ENCODE data around the gene POLR1G. TPM values are rescaled to one million over a fixed set of nuclear protein-coding genes. Genes with fewer than 3 reads are reported as not detected.

The POLR1G gene
- total RNA-seq, 2 donors from 2014 or later: 13.2 to 16.0 TPM

GRCh38 chr19:45437328-45437727 is 30.9 kb downstream of the POLR1G start:
- 88 to 93% methylated on average over 3 of the region's 3 CpGs for WGBS, 2 experiments (ENCODE audit: insufficient coverage in 1 of 2, insufficient read length in 1 of 2)
- no peak overlapping the region for H3K27ac ChIP-seq (ENCODE audit: low read depth, low read length)
- H3K9ac ChIP-seq (ENCODE audit: extremely low read depth, low read length, poor library complexity, severe bottlenecking): no peak overlapping the region
- Mint-ChIP-seq H3K4me3 (no peak overlapping the region), H3K36me3 (ENCODE audit: low read depth) (no peaks in the 10 kb centered on the region), H3K9me3 (no peaks in the 10 kb centered on the region), H3K27ac (no peak overlapping the region), H3K27me3 (ENCODE audit: insufficient read depth) (peaks cover 8% of the 10 kb centered on the region), H3K4me1 (peaks cover 3% of the 10 kb centered on the region)
- no peaks in the 10 kb centered on the region for H3K4me1 ChIP-seq (ENCODE audit: control insufficient read depth, insufficient read depth, low read length)
- no peaks in the 10 kb centered on the region for H3K9me3 ChIP-seq (ENCODE audit: control insufficient read depth, low read length)
- no peaks in the 10 kb centered on the region for H3K36me3 ChIP-seq (ENCODE audit: control insufficient read depth, insufficient read depth, low read length)
- no peaks in the 10 kb centered on the region for H3K27me3 ChIP-seq (ENCODE audit: control insufficient read depth, insufficient read depth, low read length, poor library complexity, severe bottlenecking)
- no peak for DNase-seq
- no peak for TF ChIP-seq CTCF (conservative IDR thresholded peaks at IDR 0.05)
- no peak overlapping the region for H3K4me3 ChIP-seq (ENCODE audit: low read length)

- Histone ChIP-seq H3K9me3 (ENCODE audit: control insufficient read depth, low read length) (no peaks in the 10 kb centered on the region), H3K4me1 (ENCODE audit: control insufficient read depth, insufficient read depth, low read length) (no peaks in the 10 kb centered on the region), H3K4me3 (ENCODE audit: low read length) (no peak overlapping the region), H3K27ac (ENCODE audit: low read depth, low read length) (no peak overlapping the region), H3K9ac (ENCODE audit: extremely low read depth, low read length, poor library complexity, severe bottlenecking) (peak overlapping the region; percentile 66), H3K36me3 (ENCODE audit: control insufficient read depth, insufficient read depth, low read length) (no peaks in the 10 kb centered on the region), H3K27me3 (ENCODE audit: control insufficient read depth, insufficient read depth, low read length, poor library complexity, severe bottlenecking) (no peaks in the 10 kb centered on the region)
- WGBS, 2 experiments (ENCODE audit: insufficient coverage in 1 of 2, insufficient read length in 1 of 2): 57 to 79% methylated on average over 3 to 9 of the region's 10 CpGs
- Mint-ChIP-seq H3K9me3 (no peaks in the 10 kb centered on the region), H3K27ac (no peak overlapping the region), H3K36me3 (ENCODE audit: low read depth) (no peaks in the 10 kb centered on the region), H3K4me3 (peak overlapping the region; percentile 56), H3K4me1 (peaks cover 7% of the 10 kb centered on the region), H3K27me3 (ENCODE audit: insufficient read depth) (peaks cover 8% of the 10 kb centered on the region)
- no peak for DNase-seq
- no peak for TF ChIP-seq CTCF (conservative IDR thresholded peaks at IDR 0.05)
These were observed 32.7 kb downstream of the POLR1G start for GRCh38 chr19:45439190-45439568.

- Histone ChIP-seq H3K4me3 (ENCODE audit: low read length) (peak overlapping the region; percentile 74), H3K27me3 (ENCODE audit: control insufficient read depth, insufficient read depth, low read length, poor library complexity, severe bottlenecking) (no peaks in the 10 kb centered on the region), H3K36me3 (ENCODE audit: control insufficient read depth, insufficient read depth, low read length) (no peaks in the 10 kb centered on the region), H3K9me3 (ENCODE audit: control insufficient read depth, low read length) (no peaks in the 10 kb centered on the region), H3K9ac (ENCODE audit: extremely low read depth, low read length, poor library complexity, severe bottlenecking) (peak overlapping the region; percentile 66), H3K4me1 (ENCODE audit: control insufficient read depth, insufficient read depth, low read length) (peaks cover 2% of the 10 kb centered on the region), H3K27ac (ENCODE audit: low read depth, low read length) (no peak overlapping the region)
- H3K36me3 Mint-ChIP-seq (ENCODE audit: low read depth): no peaks in the 10 kb centered on the region
- peak; percentile 100 for TF ChIP-seq CTCF (conservative IDR thresholded peaks at IDR 0.05)
- H3K4me3 Mint-ChIP-seq: peak overlapping the region; percentile 56
- peaks cover 11% of the 10 kb centered on the region for H3K4me1 Mint-ChIP-seq
- no peaks in the 10 kb centered on the region for H3K9me3 Mint-ChIP-seq
- peak; percentile 87 for DNase-seq
- 1% methylated on average over 27 to 78 of the region's 78 CpGs for WGBS, 2 experiments (ENCODE audit: insufficient coverage in 1 of 2, insufficient read length in 1 of 2)
- no peak overlapping the region for H3K27ac Mint-ChIP-seq
- H3K27me3 Mint-ChIP-seq (ENCODE audit: insufficient read depth): peaks cover 8% of the 10 kb centered on the region
These were observed 33.3 kb downstream of the POLR1G start for GRCh38 chr19:45439569-45440258.

Measured in endodermal cell (in vitro differentiated cells).